Smooth muscle cell (in vitro differentiated cells): Measurements from ENCODE around the gene ZNF333. TPM values are rescaled to one million over a fixed set of nuclear protein-coding genes. Genes with fewer than 3 reads are reported as not detected.
A peak's percentile ranks its signal among the peaks of the same experiment; 100 is the strongest.
"Not testable (repeated sequence)": the region's sequence is repeated elsewhere in the genome, so short reads cannot be mapped to it uniquely, and the experiment has no call there.

Experiments used
- DNase-seq: peaks from one replicate; lab custom pipeline; 2025; ENCODE audit not compliant: unreplicated experiment; lab: John Stamatoyannopoulos, UW
- H2AFZ ChIP-seq: fragments of 200-600 bp; sonication (generic); 2 replicates; pipeline ENCODE4 v1.6.0; 2016; ENCODE audit warnings: antibody characterized with exemption, low read depth, mild to moderate bottlenecking
- H3F3A ChIP-seq: fragments of 200-600 bp; sonication (generic); 2 replicates; pipeline ENCODE4 v1.6.0; 2017; ENCODE audit warnings: antibody characterized with exemption, low read depth
- H3K27ac ChIP-seq: fragments of 200-600 bp; sonication (generic); 2 replicates; pipeline ENCODE4 v1.5.1; 2016; ENCODE audit warnings: low read depth, mild to moderate bottlenecking
- H3K27me3 ChIP-seq: fragments of 200-600 bp; sonication (generic); 2 replicates; pipeline ENCODE4 v1.6.1; 2016; ENCODE audit warnings: low read depth, mild to moderate bottlenecking
- H3K36me3 ChIP-seq: fragments of 200-600 bp; sonication (generic); 2 replicates; pipeline ENCODE4 v1.5.1; 2016; ENCODE audit warnings: low read depth
- H3K4me1 ChIP-seq: fragments of 200-600 bp; sonication (generic); 2 replicates; pipeline ENCODE4 v1.5.1; 2016; ENCODE audit warnings: low read depth
- H3K4me2 ChIP-seq: fragments of 200-600 bp; sonication (generic); 2 replicates; pipeline ENCODE4 v1.6.0; 2016; ENCODE audit warnings: mild to moderate bottlenecking
- H3K4me3 ChIP-seq: fragments of 200-600 bp; sonication (generic); 2 replicates; pipeline ENCODE4 v1.5.1; 2016; ENCODE audit warnings: mild to moderate bottlenecking
- H3K79me2 ChIP-seq: fragments of 200-600 bp; sonication (generic); 2 replicates; pipeline ENCODE4 v1.6.0; 2016; ENCODE audit warnings: low read depth, mild to moderate bottlenecking
- H3K9ac ChIP-seq: fragments of 200-600 bp; sonication (generic); 2 replicates; pipeline ENCODE4 v1.6.0; 2016; ENCODE audit warnings: low read depth
- H3K9me3 ChIP-seq: fragments of 200-600 bp; sonication (generic); replicated peaks from 2 replicates; pipeline ENCODE4 v1.5.1; 2016; ENCODE audit warnings: low read depth
- H4K20me1 ChIP-seq: fragments of 200-600 bp; sonication (generic); 2 replicates; pipeline ENCODE4 v1.6.0; 2016; ENCODE audit warnings: low read depth
- CTCF ChIP-seq: fragments of 200-600 bp; sonication (generic); IDR thresholded peaks from 2 replicates; pipeline ENCODE4 v1.5.1; 2017; ENCODE audit warnings: borderline replicate concordance, mild to moderate bottlenecking, antibody characterized with exemption; ENCODE audit not compliant: insufficient read depth, poor library complexity, severe bottlenecking
- WGBS: methylation state at CpG from one replicate; pipeline ENCODE4 v1.1.7; 2016; ENCODE audit warnings: low lambda C conversion rate; 5-methylcytosine and 5-hydroxymethylcytosine counted together
- polyA plus RNA-seq: library from polyadenylated mRNA; unstranded; fragments of >200 nt; fragmentation: Nextera tagmentation; extraction: Ambion mirVana; gene quantifications from 2 replicates; pipeline ENCODE4 v1.2.1, GENCODE V29; 2016
- total RNA-seq: library from RNA; depleted of rRNA; stranded (reverse); fragments of >200 nt; gene quantifications from 2 replicates; pipeline ENCODE4 v1.2.3, GENCODE V29; 2014

ZNF333 gene
- total and polyA plus RNA-seq, 2 experiments from 2014 or later, result 14.8 to 16.0 TPM

GRCh38 chr19:14774373-14774772 lies 84.5 kb downstream of the ZNF333 start:
- Histone ChIP-seq H2AFZ (no peak overlapping the region), H3K9me3 (no peaks in the 10 kb centered on the region), H3F3A (no peaks in the 10 kb centered on the region), H3K4me2 (no peak overlapping the region), H3K27me3 (peaks cover 7% of the 10 kb centered on the region), H3K4me3 (no peak overlapping the region), H3K4me1 (no peaks in the 10 kb centered on the region), H3K79me2 (no peaks in the 10 kb centered on the region), H3K27ac (no peak overlapping the region), H4K20me1 (no peaks in the 10 kb centered on the region), H3K9ac (no peak overlapping the region), H3K36me3 (no peaks in the 10 kb centered on the region)
- no peak for TF ChIP-seq CTCF
- no peak for DNase-seq
- WGBS, result 91% methylated on average over 9 of the region's 10 CpGs

GRCh38 chr19:14775326-14775725 lies 85.5 kb downstream of the ZNF333 start:
- not testable (repeated sequence) for DNase-seq, H3K27ac ChIP-seq, H3F3A ChIP-seq, H3K4me3 ChIP-seq, H3K4me1 ChIP-seq, H3K9ac ChIP-seq, H3K36me3 ChIP-seq, H4K20me1 ChIP-seq, H3K79me2 ChIP-seq, H3K27me3 ChIP-seq, H3K4me2 ChIP-seq, H3K9me3 ChIP-seq, H2AFZ ChIP-seq
- WGBS, result 84% methylated on average over 8 of the region's 8 CpGs

GRCh38 chr19:14775869-14776586 lies 86.2 kb downstream of the ZNF333 start:
- H3K9me3 ChIP-seq, result no peaks in the 10 kb centered on the region
- no peak for DNase-seq
- no peak overlapping the region for H3K27ac ChIP-seq
- H3F3A ChIP-seq, result no peaks in the 10 kb centered on the region
- H3K36me3 ChIP-seq, result no peaks in the 10 kb centered on the region
- H3K4me3 ChIP-seq, result peak overlapping the region; percentile 48
- no peak overlapping the region for H3K9ac ChIP-seq
- H3K27me3 ChIP-seq, result peaks cover 7% of the 10 kb centered on the region
- H4K20me1 ChIP-seq, result no peaks in the 10 kb centered on the region
- peak overlapping the region; percentile 84 for H3K4me2 ChIP-seq
- peak overlapping the region; percentile 37 for H2AFZ ChIP-seq
- H3K79me2 ChIP-seq, result no peaks in the 10 kb centered on the region
- H3K4me1 ChIP-seq, result no peaks in the 10 kb centered on the region
- WGBS, result 21% methylated on average over 21 of the region's 22 CpGs
- no peak for TF ChIP-seq CTCF

GRCh38 chr19:14777645-14778044 lies 87.8 kb downstream of the ZNF333 start:
- not testable (repeated sequence) for H3K36me3 ChIP-seq, H3K27ac ChIP-seq, H3K9ac ChIP-seq, H4K20me1 ChIP-seq, DNase-seq, H3K4me2 ChIP-seq, H2AFZ ChIP-seq, H3K9me3 ChIP-seq, H3K27me3 ChIP-seq, H3K79me2 ChIP-seq, H3F3A ChIP-seq, H3K4me3 ChIP-seq, H3K4me1 ChIP-seq
- 93% methylated on average over 4 of the region's 4 CpGs for WGBS

- WGBS, result 79% methylated on average over 12 of the region's 12 CpGs
- not testable (repeated sequence) for H3F3A ChIP-seq, H3K27ac ChIP-seq, H3K9ac ChIP-seq, H3K4me1 ChIP-seq, H3K9me3 ChIP-seq, DNase-seq, H3K36me3 ChIP-seq, H2AFZ ChIP-seq, H3K4me3 ChIP-seq, H4K20me1 ChIP-seq, H3K4me2 ChIP-seq, H3K79me2 ChIP-seq, H3K27me3 ChIP-seq
These were observed 88.4 kb downstream of the ZNF333 start, which contains the start of gene ADGRE2 for GRCh38 chr19:14778110-14778845. Gene ADGRE2, minus strand, starts transcription at chr19:14778560. Its CDS starts 1,804 bp downstream, at chr19:14776756.
